ENCODE measurements around the gene FOXK1. TPM values are rescaled to one million over a fixed set of nuclear protein-coding genes. Genes with fewer than 3 reads are reported as not detected.

Gene FOXK1
- total and polyA plus RNA-seq, 2 of the 13 experiments (the other 11 are each of a cell fraction or from before 2014, with no cell fraction given): 4.6 to 8.8 TPM

GRCh38 chr7:4641667-4642467 lies 40.2 kb upstream of the FOXK1 start (continued):
- TF ChIP-seq AFF4 (CRISPR knock-in tag; IDR thresholded peaks at IDR 0.05) (no peak), PLSCR1 (CRISPR knock-in tag; IDR thresholded peaks at IDR 0.05; ENCODE audit: borderline replicate concordance) (peak; percentile 78; the same call in 1 of the 2 replicates), E2F2 (CRISPR knock-in tag; IDR thresholded peaks at IDR 0.05; ENCODE audit: borderline replicate concordance) (peak; percentile 52; the same call in 1 of the 2 replicates), ASH2L (IDR thresholded peaks at IDR 0.05; ENCODE audit: insufficient read length, low read depth, low read length) (peak; percentile 82), CREB3 (CRISPR knock-in tag; IDR thresholded peaks at IDR 0.05) (peak; percentile 98), ZBTB39 (CRISPR knock-in tag; IDR thresholded peaks at IDR 0.05) (no peak), KAT7 (CRISPR knock-in tag; IDR thresholded peaks at IDR 0.05; ENCODE audit: borderline replicate concordance) (peak; percentile 70; the same call in 1 of the 2 replicates), ZNF609 (CRISPR knock-in tag; IDR thresholded peaks at IDR 0.05; ENCODE audit: borderline replicate concordance) (0 out of 2 replicates have a peak, but pooled peaks have one; percentile 32), HINFP (CRISPR knock-in tag; IDR thresholded peaks at IDR 0.05; ENCODE audit: low read depth) (peak; percentile 96; the same call in 1 of the 2 replicates), ARID2 (CRISPR knock-in tag; IDR thresholded peaks at IDR 0.05; ENCODE audit: borderline replicate concordance) (no peak)

Measured in HepG2 (cell line).